OCI-M2 (cell line): Measurements from ENCODE around the gene TTC13.

Experiments
- DNase-seq: peaks from one replicate; lab custom pipeline; 2025; ENCODE audit not compliant: unreplicated experiment; lab: John Stamatoyannopoulos, UW

TTC13 gene

GRCh38 chr1:230877146-230877923 lies 101.3 kb downstream of the TTC13 start:
- DNase-seq, result no peak

GRCh38 chr1:230876660-230877059 lies 102.0 kb downstream of the TTC13 start:
- DNase-seq, result no peak

GRCh38 chr1:230875370-230875769 lies 103.3 kb downstream of the TTC13 start:
- no peak for DNase-seq

- DNase-seq, result no peak
Observed at GRCh38 chr1:230870916-230871315, 107.7 kb downstream of the TTC13 start.

GRCh38 chr1:230869500-230869899 lies 109.2 kb downstream of the TTC13 start:
- DNase-seq, result no peak

GRCh38 chr1:230868736-230869385 lies 109.8 kb downstream of the TTC13 start:
- DNase-seq, result no peak

- no peak for DNase-seq
Observed at GRCh38 chr1:230867903-230868735, 110.5 kb downstream of the TTC13 start, which contains the start of gene C1orf198. Gene C1orf198, minus strand, starts transcription at chr1:230868521. Its CDS starts 9 bp downstream, at chr1:230868512.

GRCh38 chr1:230867101-230867902 lies 111.4 kb downstream of the TTC13 start:
- DNase-seq, result no peak

- no peak for DNase-seq
Observed at GRCh38 chr1:230866171-230867070, 112.2 kb downstream of the TTC13 start.

- no peak for DNase-seq
Observed at GRCh38 chr1:230865062-230865817, 113.4 kb downstream of the TTC13 start.

GRCh38 chr1:230864441-230864840 lies 114.2 kb downstream of the TTC13 start:
- DNase-seq, result no peak

GRCh38 chr1:230863449-230863848 lies 115.2 kb downstream of the TTC13 start:
- no peak for DNase-seq

GRCh38 chr1:230861970-230862595 lies 116.6 kb downstream of the TTC13 start:
- no peak for DNase-seq

GRCh38 chr1:230861489-230861888 lies 117.2 kb downstream of the TTC13 start:
- no peak for DNase-seq

GRCh38 chr1:230860617-230861384 lies 117.9 kb downstream of the TTC13 start:
- DNase-seq, result no peak

GRCh38 chr1:230858918-230859729 lies 119.5 kb downstream of the TTC13 start:
- no peak for DNase-seq

GRCh38 chr1:230858236-230858820 lies 120.3 kb downstream of the TTC13 start:
- no peak for DNase-seq
